ENCODE results near the gene POFUT1.

The POFUT1 gene

GRCh38 chr20:32216179-32217142 lies 8.8 kb downstream of the POFUT1 start:
- H3K4me3 ChIP-seq (ENCODE audit: low read depth, low read length) = no peak overlapping the region
- H3K27ac ChIP-seq (ENCODE audit: extremely low read depth, low read depth, low read length) = no peak overlapping the region
- POLR2A ChIA-PET = no interaction called here
- TF ChIP-seq ZNF354C (tag by site-specific recombination; IDR thresholded peaks at IDR 0.05; ENCODE audit: borderline replicate concordance, low read depth) = no peak
- no peak for TF ChIP-seq ZNF48 (tag by site-specific recombination; IDR thresholded peaks at IDR 0.05)
- TF ChIP-seq ZNF701 (tag by site-specific recombination; IDR thresholded peaks at IDR 0.05) = no peak
- no peak for TF ChIP-seq HOXD13 (CRISPR knock-in tag; IDR thresholded peaks at IDR 0.05; ENCODE audit: borderline replicate concordance)
- no peak for TF ChIP-seq ZBTB49 (tag by site-specific recombination; IDR thresholded peaks at IDR 0.05; ENCODE audit: low read depth)
- no peak for TF ChIP-seq ZNF843 (tag by site-specific recombination; IDR thresholded peaks at IDR 0.05)
- TF ChIP-seq ZNF26 (tag by site-specific recombination; IDR thresholded peaks at IDR 0.05) = no peak
- no peak for TF ChIP-seq KLF17 (tag by site-specific recombination; IDR thresholded peaks at IDR 0.05)
- no peak for TF ChIP-seq ZNF394 (tag by site-specific recombination; IDR thresholded peaks at IDR 0.05; ENCODE audit: borderline replicate concordance)
- no peak for TF ChIP-seq TCF7L2 (IDR thresholded peaks at IDR 0.05; ENCODE audit: borderline replicate concordance, low read depth, low read length)
- no peak for TF ChIP-seq ZNF654 (tag by site-specific recombination; IDR thresholded peaks at IDR 0.05; ENCODE audit: low read depth)
- TF ChIP-seq ZNF341 (tag by site-specific recombination; IDR thresholded peaks at IDR 0.05; ENCODE audit: low read depth) = no peak
- no peak for TF ChIP-seq ZBTB1 (tag by site-specific recombination; IDR thresholded peaks at IDR 0.05)
- TF ChIP-seq ZNF791 (tag by site-specific recombination; IDR thresholded peaks at IDR 0.05) = no peak
- H3K4me1 ChIP-seq (ENCODE audit: control insufficient read depth, insufficient read depth, low read length) = no peaks in the 10 kb centered on the region
- H3K9me3 ChIP-seq (ENCODE audit: control insufficient read depth, insufficient read depth, low read depth, low read length) = no peaks in the 10 kb centered on the region
- CTCF ChIA-PET = no interaction called here
- peaks cover 16 to 88% of the 10 kb centered on the region in 2 experiments; a peak in 2 of 3 replicates for H3K36me3 ChIP-seq (ENCODE audit: control insufficient read depth in 2 of 2, insufficient read depth in 1 of 2, low read length in 2 of 2)

GRCh38 chr20:32218156-32218900 lies 10.6 kb downstream of the POFUT1 start:
- ChIA-PET CTCF (no interaction called here), POLR2A (no interaction called here)
- H3K27ac ChIP-seq (ENCODE audit: extremely low read depth, low read depth, low read length) = no peak overlapping the region
- no peak overlapping the region for H3K4me3 ChIP-seq (ENCODE audit: low read depth, low read length)
- peak; percentile 73; the same call in 1 of the 2 replicates for TF ChIP-seq ZNF121 (tag by site-specific recombination; IDR thresholded peaks at IDR 0.05)
- TF ChIP-seq ZNF585B (tag by site-specific recombination; IDR thresholded peaks at IDR 0.05) = no peak
- H3K36me3 ChIP-seq (ENCODE audit: control insufficient read depth in 2 of 2, insufficient read depth in 1 of 2, low read length in 2 of 2) = peaks cover 14 to 92% of the 10 kb centered on the region in 2 experiments; a peak in 2 of 3 replicates
- no peaks in the 10 kb centered on the region for H3K4me1 ChIP-seq (ENCODE audit: control insufficient read depth, insufficient read depth, low read length)
- no peaks in the 10 kb centered on the region for H3K9me3 ChIP-seq (ENCODE audit: control insufficient read depth, insufficient read depth, low read depth, low read length)
